ENCODE measurements around the gene AOPEP. TPM values are rescaled to one million over a fixed set of nuclear protein-coding genes. Genes with fewer than 3 reads are reported as not detected.

AOPEP gene
- polyA plus RNA-seq, 1 experiment: 40.0 TPM

GRCh38 chr9:94909250-94909894 is 182.9 kb downstream of the AOPEP start:
- Histone ChIP-seq H3K4me3 (ENCODE audit: low read depth, low read length) (no peak overlapping the region), H3K27me3 (ENCODE audit: control insufficient read depth, insufficient read depth, low read length) (no peaks in the 10 kb centered on the region), H3K27ac (ENCODE audit: low read depth, low read length) (no peak overlapping the region), H3K9me3 (ENCODE audit: control insufficient read depth, insufficient read depth, low read length) (peaks cover 10% of the 10 kb centered on the region; the same call in 1 of the 2 replicates)
- TF ChIP-seq CTCF (IDR thresholded peaks at IDR 0.05; ENCODE audit: low read depth, low read length): no peak
- POLR2A ChIA-PET: interaction anchor here (0.7 kb wide), 1 partner anchor 85 kb away, joined by 3 read pairs; no protein-coding TSS in a partner anchor
- no peak for DNase-seq (ENCODE audit: low read depth, low spot score)
- CTCF ChIA-PET: no interaction called here

DNA sequence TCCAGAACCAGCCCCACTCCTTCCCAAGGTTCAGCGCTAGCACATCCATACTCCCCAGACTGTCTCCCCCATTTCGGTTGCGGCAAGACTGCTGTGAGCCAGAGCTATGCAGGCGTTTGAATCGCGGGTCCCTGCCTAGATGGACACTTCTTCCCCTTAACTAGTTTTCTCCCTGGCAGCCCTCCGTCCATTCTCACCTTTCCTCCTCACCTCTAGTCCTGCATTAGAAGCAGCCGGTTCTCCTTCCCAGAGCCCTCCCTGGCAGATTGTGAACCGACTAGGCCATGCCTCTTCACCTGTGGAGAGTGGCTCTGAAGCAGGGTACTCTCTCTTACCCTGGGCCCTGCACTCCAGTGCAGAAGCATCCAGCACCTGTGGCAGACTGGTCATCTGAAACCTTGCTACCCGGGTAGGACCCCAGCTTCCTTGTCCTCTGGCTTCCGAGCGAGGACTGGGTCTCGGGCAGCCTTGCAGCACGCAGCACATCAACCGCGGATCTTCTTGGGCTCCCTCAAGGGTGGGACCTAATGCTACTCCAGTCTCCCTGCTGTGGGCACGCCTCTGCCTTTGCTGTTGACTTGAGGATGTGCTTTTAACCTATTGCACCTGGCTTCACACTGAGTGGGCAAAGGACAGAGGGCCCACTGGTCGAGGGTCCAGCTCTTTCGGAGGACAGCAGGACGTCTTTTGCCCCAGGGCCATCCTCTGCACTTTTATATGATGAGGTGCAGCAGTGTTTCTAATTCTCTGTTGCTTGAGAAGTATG is 183.6 kb downstream of the AOPEP start:
- no peak for DNase-seq (ENCODE audit: low read depth, low spot score)
- Histone ChIP-seq H3K27ac (ENCODE audit: low read depth, low read length) (no peak overlapping the region), H3K9me3 (ENCODE audit: control insufficient read depth, insufficient read depth, low read length) (peaks cover 10% of the 10 kb centered on the region; the same call in 1 of the 2 replicates), H3K4me3 (ENCODE audit: low read depth, low read length) (no peak overlapping the region), H3K27me3 (ENCODE audit: control insufficient read depth, insufficient read depth, low read length) (no peaks in the 10 kb centered on the region)
- no peak for TF ChIP-seq CTCF (IDR thresholded peaks at IDR 0.05; ENCODE audit: low read depth, low read length)
- CTCF ChIA-PET: interaction anchor here (0.7 kb wide), 1 partner anchor 128 kb away, joined by 5 read pairs; no protein-coding TSS in a partner anchor
- POLR2A ChIA-PET: interaction anchor here (0.7 kb wide), 1 partner anchor 84 kb away, joined by 3 read pairs; no protein-coding TSS in a partner anchor

GRCh38 chr9:94911211-94911610 is 184.7 kb downstream of the AOPEP start:
- no peaks in the 10 kb centered on the region for H3K27me3 ChIP-seq (ENCODE audit: control insufficient read depth, insufficient read depth, low read length)
- H3K4me3 ChIP-seq (ENCODE audit: low read depth, low read length): no peak overlapping the region
- no peak for DNase-seq (ENCODE audit: low read depth, low spot score)
- H3K9me3 ChIP-seq (ENCODE audit: control insufficient read depth, insufficient read depth, low read length): peaks cover 10% of the 10 kb centered on the region; the same call in 1 of the 2 replicates
- TF ChIP-seq CTCF (IDR thresholded peaks at IDR 0.05; ENCODE audit: low read depth, low read length): no peak
- no peak overlapping the region for H3K27ac ChIP-seq (ENCODE audit: low read depth, low read length)
- ChIA-PET CTCF (interaction anchor here (0.7 kb wide), 1 partner anchor 129 kb away, joined by 5 read pairs; no protein-coding TSS in a partner anchor), POLR2A (no interaction called here)

DNA sequence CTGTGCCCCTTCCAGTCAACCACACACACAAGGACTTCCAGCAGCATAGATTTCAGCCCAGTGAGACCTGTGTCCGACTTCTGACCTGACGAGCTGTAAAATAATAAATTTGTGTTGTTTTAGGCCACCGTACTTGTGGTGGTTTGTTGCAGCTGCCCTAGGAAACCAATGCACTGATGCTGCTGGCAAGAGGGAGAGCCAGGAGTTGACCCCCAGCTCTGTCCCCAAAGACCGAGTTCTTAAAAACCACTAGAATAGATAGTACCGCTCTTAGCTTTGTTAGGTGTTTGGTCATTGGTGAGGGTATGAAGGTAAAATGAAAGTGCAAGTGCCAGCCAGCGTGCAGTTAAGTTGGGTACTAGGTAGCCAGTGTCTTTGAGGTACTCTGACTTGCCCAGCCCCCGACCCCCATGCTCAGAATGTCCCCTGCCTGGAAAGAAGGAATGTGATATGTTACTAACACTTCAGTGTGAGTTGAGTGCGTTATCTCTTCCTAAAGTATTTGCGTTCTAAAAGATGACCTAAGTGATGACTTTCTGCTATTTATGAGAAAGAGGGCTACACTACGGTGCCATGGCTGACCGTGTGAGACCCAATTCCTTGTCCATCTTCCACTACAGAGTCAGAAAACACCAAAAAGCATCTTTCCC is 185.6 kb downstream of the AOPEP start:
- Histone ChIP-seq H3K27me3 (ENCODE audit: control insufficient read depth, insufficient read depth, low read length) (no peaks in the 10 kb centered on the region), H3K27ac (ENCODE audit: low read depth, low read length) (peak overlapping the region; percentile 69), H3K9me3 (ENCODE audit: control insufficient read depth, insufficient read depth, low read length) (peaks cover 10% of the 10 kb centered on the region; the same call in 1 of the 2 replicates), H3K4me3 (ENCODE audit: low read depth, low read length) (no peak overlapping the region)
- DNase-seq (ENCODE audit: low read depth, low spot score): no peak
- ChIA-PET POLR2A (interaction anchor here (0.7 to 1.9 kb wide), 4 partner anchors 8 to 46 kb away, joined by 3 to 9 read pairs (median 4); no protein-coding TSS in a partner anchor), CTCF (interaction anchor here (0.9 kb wide), 1 partner anchor 206 kb away, joined by 4 read pairs; no protein-coding TSS in a partner anchor)
- no peak for TF ChIP-seq CTCF (IDR thresholded peaks at IDR 0.05; ENCODE audit: low read depth, low read length)
